ENCODE results near the gene ARL5B.

ARL5B gene

DNA sequence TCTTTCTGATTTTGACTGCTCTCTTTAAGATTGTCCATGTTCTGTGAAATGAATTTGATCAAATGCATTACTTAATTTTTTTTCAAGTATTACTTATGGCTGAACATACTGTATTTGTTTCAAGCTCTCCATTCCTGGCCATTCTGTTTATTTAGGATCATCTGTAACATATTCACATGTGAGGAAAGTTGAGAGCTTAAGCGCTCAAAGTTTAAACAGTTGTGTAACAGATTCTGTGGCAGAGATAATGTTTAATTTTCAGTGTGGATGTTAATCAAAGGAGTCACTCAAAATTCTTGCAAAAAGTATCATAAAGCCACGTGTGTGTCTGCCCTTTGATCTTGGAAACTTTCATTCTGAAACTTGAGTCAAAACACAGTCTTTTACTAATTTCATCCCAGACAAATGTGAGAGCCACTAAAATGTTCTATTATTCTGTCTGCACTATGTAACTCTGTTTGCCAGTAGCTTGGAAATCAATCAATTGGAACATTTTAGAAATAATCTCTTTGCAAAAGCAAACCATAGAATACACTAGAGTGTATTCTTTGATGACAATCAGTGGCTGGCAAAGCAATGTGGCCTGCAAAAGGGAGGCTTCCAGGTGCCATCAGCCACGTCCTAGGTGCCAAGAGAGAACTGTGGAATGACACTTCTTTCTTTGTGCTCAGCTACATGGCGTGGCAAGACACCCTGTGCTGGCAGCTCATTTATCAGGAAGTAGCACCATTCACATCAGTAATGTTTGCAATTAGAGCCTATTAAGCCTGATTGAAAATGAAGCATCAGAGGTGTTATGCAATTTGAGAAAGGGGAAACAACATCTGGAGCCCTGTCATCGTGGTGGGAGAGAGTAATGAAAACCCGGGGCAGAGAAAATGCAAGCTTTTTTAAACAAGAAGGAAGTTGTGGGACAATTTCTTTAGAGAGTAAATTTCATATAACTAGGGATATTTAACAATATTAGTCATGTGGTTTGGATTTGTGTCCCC lies 40.9 kb downstream of the ARL5B start:
- Histone ChIP-seq H3K4me3 (no peak overlapping the region), H3K36me3 (no peaks in the 10 kb centered on the region), H3K4me1 (no peaks in the 10 kb centered on the region), H4K20me1 (no peaks in the 10 kb centered on the region), H3K9ac (no peak overlapping the region), H3K27ac (no peak overlapping the region), H3K4me2 (no peak overlapping the region), H3K27me3 (no peaks in the 10 kb centered on the region), H3K9me3 (no peaks in the 10 kb centered on the region)
- no peak for TF ChIP-seq Cebpa-rat (IDR thresholded peaks at IDR 0.05)

DNA sequence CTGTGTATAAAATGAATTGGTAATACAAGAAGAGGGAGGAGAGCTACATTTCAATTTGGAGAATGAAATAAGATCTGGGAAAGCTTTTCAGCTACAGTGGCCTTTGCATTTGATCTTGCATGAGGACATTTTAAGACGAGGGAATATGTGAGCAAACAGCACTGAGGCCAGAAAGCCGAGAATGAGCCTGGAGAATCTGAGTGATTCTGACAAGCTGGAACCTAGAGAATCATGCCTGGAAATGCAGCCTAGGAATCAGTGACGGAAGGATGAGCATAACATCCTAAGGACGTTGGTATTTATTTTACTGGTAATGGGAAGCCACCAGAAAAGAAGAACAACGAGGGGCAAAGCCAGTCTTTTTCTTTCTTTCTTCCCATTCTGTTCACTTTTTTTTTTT lies 44.3 kb downstream of the ARL5B start:
- Histone ChIP-seq H3K9ac (no peak overlapping the region), H3K27me3 (no peaks in the 10 kb centered on the region), H3K9me3 (peaks cover 3% of the 10 kb centered on the region; the same call in 1 of the 2 replicates), H3K36me3 (no peaks in the 10 kb centered on the region), H3K4me3 (no peak overlapping the region), H4K20me1 (no peaks in the 10 kb centered on the region), H3K4me2 (no peak overlapping the region), H3K27ac (no peak overlapping the region), H3K4me1 (no peaks in the 10 kb centered on the region)
- TF ChIP-seq Cebpa-rat (IDR thresholded peaks at IDR 0.05), result no peak

DNA sequence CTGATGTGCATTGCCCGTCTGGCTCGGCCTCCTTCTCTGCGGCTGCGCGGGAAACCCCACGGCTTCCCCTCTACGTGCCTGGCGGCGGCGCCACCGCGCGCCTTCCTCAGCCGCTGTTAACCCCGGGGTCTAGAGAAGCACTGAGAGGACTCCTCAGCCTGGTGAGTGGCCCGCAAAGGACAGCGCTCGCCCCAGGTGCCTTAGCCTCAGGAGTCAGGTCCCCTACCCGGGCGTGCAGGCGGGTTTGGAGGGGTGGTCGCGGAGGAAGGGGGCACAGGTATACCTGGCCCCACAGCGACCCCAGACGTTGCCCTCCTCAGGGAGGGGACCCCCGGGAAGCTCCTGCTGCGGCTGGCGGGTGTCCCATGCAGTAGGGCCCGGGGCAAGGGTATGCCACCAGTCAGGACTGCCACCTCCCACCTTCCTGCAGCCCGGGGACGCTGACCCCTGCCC lies 51.0 kb downstream of the ARL5B start:
- no peaks in the 10 kb centered on the region for H3K4me1 ChIP-seq
- H4K20me1 ChIP-seq, result no peaks in the 10 kb centered on the region
- no peak overlapping the region for H3K4me3 ChIP-seq
- H3K27ac ChIP-seq, result no peak overlapping the region
- no peaks in the 10 kb centered on the region for H3K27me3 ChIP-seq
- H3K9me3 ChIP-seq, result peaks cover 3% of the 10 kb centered on the region; the same call in 1 of the 2 replicates
- no peaks in the 10 kb centered on the region for H3K36me3 ChIP-seq
- TF ChIP-seq Cebpa-rat (IDR thresholded peaks at IDR 0.05), result no peak
- no peak overlapping the region for H3K4me2 ChIP-seq
- no peak overlapping the region for H3K9ac ChIP-seq

DNA sequence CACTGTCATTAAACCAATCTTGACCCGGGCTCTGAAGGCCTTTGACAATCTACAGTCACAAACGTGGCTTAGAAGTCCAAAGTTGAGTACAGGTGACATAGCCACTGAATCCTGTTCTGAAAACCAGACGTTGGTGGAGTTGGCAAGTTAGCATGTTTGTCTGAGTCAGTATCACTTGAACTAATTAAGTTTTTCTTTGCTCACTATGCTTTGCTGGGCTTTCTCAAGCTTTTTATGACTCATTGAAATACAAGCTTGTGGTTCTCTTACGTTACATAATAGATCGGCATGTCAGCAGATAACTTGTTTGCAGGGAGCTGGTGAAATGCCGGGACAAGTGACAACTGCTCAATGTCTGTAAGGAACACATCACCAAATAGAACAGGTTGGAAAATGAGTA lies 53.8 kb downstream of the ARL5B start:
- TF ChIP-seq Cebpa-rat (IDR thresholded peaks at IDR 0.05), result no peak
- Histone ChIP-seq H3K4me2 (no peak overlapping the region), H3K4me3 (no peak overlapping the region), H3K27ac (no peak overlapping the region), H3K36me3 (no peaks in the 10 kb centered on the region), H3K9ac (no peak overlapping the region), H3K9me3 (peaks cover 1% of the 10 kb centered on the region; the same call in 1 of the 2 replicates), H4K20me1 (no peaks in the 10 kb centered on the region), H3K4me1 (no peaks in the 10 kb centered on the region), H3K27me3 (no peaks in the 10 kb centered on the region)

DNA sequence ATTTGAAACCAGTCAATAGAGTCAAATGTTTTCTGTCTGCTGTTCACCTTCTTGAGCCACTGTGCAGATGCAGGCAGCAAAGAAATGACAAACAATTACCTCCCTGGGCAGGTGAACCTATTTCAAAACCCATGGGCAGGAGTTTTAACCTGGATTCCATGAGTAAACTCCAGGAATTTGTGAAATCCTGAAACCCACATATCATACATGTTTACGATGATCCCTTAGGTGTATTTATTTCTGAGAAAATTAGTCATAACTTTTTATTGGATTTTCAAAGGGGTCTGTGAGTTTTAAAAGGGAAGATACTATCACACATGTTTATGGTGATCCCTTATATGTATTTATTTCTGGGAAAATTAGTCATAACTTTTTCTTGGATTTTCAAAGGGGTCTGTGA lies 59.8 kb downstream of the ARL5B start:
- Histone ChIP-seq H3K4me2 (no peak overlapping the region), H3K27me3 (no peaks in the 10 kb centered on the region), H3K9me3 (no peaks in the 10 kb centered on the region), H3K4me3 (no peak overlapping the region), H3K36me3 (no peaks in the 10 kb centered on the region), H4K20me1 (no peaks in the 10 kb centered on the region), H3K27ac (no peak overlapping the region), H3K9ac (no peak overlapping the region), H3K4me1 (no peaks in the 10 kb centered on the region)
- no peak for TF ChIP-seq Cebpa-rat (IDR thresholded peaks at IDR 0.05)

DNA sequence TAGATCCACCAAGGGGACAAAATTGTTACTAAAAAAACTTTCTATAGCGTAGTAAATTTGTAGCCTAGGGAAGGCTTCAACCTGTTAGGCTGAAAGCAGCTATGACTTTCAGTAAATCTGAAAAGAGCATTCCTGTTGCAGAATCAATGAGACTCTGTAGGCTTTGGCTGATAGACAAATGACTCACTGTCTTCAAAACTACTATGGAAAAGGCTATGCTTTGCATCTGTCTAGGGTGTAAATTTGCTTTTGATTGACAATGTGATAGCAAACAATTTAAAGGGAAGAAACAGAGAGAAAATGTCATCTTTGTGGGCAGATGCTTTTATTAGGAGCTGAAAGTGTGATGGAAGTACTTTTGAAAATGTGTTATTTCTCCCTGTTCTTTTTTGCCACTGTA lies 60.6 kb downstream of the ARL5B start:
- H3K9ac ChIP-seq, result no peak overlapping the region
- no peaks in the 10 kb centered on the region for H4K20me1 ChIP-seq
- no peak overlapping the region for H3K27ac ChIP-seq
- no peaks in the 10 kb centered on the region for H3K4me1 ChIP-seq
- no peak overlapping the region for H3K4me2 ChIP-seq
- no peak for TF ChIP-seq Cebpa-rat (IDR thresholded peaks at IDR 0.05)
- no peaks in the 10 kb centered on the region for H3K36me3 ChIP-seq
- H3K9me3 ChIP-seq, result no peaks in the 10 kb centered on the region
- H3K4me3 ChIP-seq, result no peak overlapping the region
- no peaks in the 10 kb centered on the region for H3K27me3 ChIP-seq

DNA sequence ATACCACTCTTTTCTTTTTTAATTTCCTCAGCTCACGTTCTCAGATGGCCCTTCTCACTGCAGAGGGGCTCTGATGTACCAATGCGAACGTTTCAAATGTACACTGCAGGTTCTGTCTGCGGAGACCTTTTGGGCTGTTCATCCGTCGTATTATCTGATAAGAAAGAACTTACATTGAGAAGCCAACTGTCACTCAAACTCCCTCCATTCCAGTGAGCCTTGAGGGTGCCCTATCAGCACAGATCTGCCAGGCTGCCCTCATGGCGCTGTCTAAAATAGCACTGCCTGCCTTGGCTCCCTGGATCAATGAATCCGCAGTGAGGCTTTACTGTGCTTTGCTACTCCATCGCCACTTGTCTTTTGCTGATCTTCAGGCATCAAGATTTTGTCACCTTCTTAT lies 61.8 kb downstream of the ARL5B start:
- no peak for TF ChIP-seq Cebpa-rat (IDR thresholded peaks at IDR 0.05)
- Histone ChIP-seq H3K4me1 (no peaks in the 10 kb centered on the region), H3K4me2 (no peak overlapping the region), H3K9ac (no peak overlapping the region), H3K9me3 (no peaks in the 10 kb centered on the region), H3K4me3 (no peak overlapping the region), H3K36me3 (no peaks in the 10 kb centered on the region), H3K27me3 (no peaks in the 10 kb centered on the region), H4K20me1 (no peaks in the 10 kb centered on the region), H3K27ac (no peak overlapping the region)

DNA sequence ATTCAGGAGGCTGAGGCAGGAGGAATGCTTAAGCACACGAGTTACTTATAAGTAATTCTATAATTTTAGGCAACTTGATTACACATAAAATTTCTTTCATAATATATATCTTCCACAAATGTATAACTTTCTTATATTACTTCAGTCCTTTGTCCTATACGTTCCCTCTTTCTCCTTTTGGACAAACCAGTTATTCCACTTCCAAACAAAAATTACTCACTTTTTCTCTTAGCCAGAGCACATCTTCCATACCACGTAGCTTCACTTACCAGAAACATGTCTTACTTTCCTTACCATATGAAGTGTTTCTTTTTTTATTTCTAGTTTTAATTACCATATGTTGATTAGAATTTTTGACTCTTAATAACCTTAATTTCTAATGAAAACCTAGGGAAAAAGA lies 64.6 kb downstream of the ARL5B start:
- Histone ChIP-seq H3K9me3 (no peaks in the 10 kb centered on the region), H3K36me3 (no peaks in the 10 kb centered on the region), H3K27me3 (no peaks in the 10 kb centered on the region), H3K4me1 (no peaks in the 10 kb centered on the region), H3K9ac (no peak overlapping the region), H4K20me1 (no peaks in the 10 kb centered on the region), H3K27ac (no peak overlapping the region), H3K4me2 (no peak overlapping the region), H3K4me3 (no peak overlapping the region)
- TF ChIP-seq Cebpa-rat (IDR thresholded peaks at IDR 0.05), result no peak

Data from BLaER1 (cell line).